ENCODE results near the gene DCAF4.

- TF ChIP-seq CTCF (IDR thresholded peaks at IDR 0.05) (no peak), POLR2AphosphoS5 (IDR thresholded peaks at IDR 0.05; ENCODE audit: insufficient read depth in 1 of 2, low read depth in 1 of 2) (no peak)
Observed at GRCh38 chr14:72882047-72882446, 44.2 kb upstream of the DCAF4 start.
